Measurements from ENCODE around the gene PSME2.

PSME2 gene

DNA sequence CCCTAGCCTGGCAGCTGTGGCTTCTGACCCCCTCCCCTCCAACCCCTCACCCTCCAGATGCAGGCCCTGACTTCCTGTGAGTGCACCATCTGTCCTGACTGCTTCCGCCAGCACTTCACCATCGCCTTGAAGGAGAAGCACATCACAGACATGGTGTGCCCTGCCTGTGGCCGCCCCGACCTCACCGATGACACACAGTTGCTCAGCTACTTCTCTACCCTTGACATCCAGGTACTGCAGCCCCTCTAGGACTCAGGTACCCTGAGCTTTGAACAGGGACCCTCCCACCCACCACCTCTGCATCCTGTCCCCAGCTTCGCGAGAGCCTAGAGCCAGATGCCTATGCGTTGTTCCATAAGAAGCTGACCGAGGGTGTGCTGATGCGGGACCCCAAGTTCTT lies 8.7 kb upstream of the PSME2 start:
- in situ Hi-C loops (cut with MboI; ENCODE audit: low pct_unique_long_range_greater_than_20kb, low sequenced_read_pairs, unreplicated experiment): no loop called here
- TF ChIP-seq, protein P1, sequence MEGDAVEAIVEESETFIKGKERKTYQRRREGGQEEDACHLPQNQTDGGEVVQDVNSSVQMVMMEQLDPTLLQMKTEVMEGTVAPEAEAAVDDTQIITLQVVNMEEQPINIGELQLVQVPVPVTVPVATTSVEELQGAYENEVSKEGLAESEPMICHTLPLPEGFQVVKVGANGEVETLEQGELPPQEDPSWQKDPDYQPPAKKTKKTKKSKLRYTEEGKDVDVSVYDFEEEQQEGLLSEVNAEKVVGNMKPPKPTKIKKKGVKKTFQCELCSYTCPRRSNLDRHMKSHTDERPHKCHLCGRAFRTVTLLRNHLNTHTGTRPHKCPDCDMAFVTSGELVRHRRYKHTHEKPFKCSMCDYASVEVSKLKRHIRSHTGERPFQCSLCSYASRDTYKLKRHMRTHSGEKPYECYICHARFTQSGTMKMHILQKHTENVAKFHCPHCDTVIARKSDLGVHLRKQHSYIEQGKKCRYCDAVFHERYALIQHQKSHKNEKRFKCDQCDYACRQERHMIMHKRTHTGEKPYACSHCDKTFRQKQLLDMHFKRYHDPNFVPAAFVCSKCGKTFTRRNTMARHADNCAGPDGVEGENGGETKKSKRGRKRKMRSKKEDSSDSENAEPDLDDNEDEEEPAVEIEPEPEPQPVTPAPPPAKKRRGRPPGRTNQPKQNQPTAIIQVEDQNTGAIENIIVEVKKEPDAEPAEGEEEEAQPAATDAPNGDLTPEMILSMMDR (IDR thresholded peaks at IDR 0.05; ENCODE audit: extremely low read depth, insufficient read depth, missing control alignments): no peak
- no peak for DNase-seq (ENCODE audit: low spot score)

DNA sequence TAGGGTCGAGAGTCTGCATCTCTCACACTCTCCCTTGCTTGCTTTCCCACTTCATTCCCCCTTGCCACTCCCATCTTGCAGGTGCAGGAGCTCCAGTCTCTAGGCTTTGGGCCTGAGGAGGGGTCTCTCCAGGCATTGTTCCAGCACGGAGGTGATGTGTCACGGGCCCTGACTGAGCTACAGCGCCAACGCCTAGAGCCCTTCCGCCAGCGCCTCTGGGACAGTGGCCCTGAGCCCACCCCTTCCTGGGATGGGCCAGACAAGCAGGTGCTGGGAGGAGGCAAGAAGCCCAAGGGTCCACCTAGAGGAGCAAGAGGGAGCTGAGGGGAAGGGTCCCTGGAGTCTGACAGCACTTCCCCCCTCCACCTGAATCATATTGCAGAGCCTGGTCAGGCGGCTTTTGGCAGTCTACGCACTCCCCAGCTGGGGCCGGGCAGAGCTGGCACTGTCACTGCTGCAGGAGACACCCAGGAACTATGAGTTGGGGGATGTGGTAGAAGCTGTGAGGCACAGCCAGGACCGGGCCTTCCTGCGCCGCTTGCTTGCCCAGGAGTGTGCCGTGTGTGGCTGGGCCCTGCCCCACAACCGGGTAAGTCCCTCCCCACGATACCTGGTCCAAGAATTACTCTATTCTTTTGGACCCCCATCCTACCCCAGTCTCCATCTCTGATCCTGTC lies 5.1 kb upstream of the PSME2 start:
- no peak for DNase-seq (ENCODE audit: low spot score)
- in situ Hi-C loops (cut with MboI; ENCODE audit: low pct_unique_long_range_greater_than_20kb, low sequenced_read_pairs, unreplicated experiment): no loop called here

DNA sequence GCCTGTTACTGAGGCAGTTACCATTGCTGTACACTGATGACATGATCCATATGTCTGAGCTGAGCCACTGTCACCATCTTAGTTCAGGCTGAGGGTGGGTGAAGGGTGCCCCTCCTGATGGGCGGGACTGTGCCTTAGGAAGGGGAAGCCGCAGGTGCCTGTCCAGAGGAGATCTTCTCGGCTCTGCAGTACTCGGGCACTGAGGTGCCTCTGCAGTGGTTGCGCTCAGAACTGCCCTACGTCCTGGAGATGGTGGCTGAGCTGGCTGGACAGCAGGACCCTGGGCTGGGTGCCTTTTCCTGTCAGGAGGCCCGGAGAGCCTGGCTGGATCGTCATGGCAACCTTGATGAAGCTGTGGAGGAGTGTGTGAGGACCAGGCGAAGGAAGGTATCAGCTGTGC lies 4.6 kb upstream of the PSME2 start:
- in situ Hi-C loops (cut with MboI; ENCODE audit: low pct_unique_long_range_greater_than_20kb, low sequenced_read_pairs, unreplicated experiment): no loop called here
- TF ChIP-seq, protein P1 (IDR thresholded peaks at IDR 0.05; ENCODE audit: extremely low read depth, insufficient read depth, missing control alignments): no peak
- no peak for DNase-seq (ENCODE audit: low spot score)

More for the DNA sequence above, 5.1 kb upstream of the PSME2 start:
- TF ChIP-seq, protein P1 (IDR thresholded peaks at IDR 0.05; ENCODE audit: extremely low read depth, insufficient read depth, missing control alignments): no peak

DNA sequence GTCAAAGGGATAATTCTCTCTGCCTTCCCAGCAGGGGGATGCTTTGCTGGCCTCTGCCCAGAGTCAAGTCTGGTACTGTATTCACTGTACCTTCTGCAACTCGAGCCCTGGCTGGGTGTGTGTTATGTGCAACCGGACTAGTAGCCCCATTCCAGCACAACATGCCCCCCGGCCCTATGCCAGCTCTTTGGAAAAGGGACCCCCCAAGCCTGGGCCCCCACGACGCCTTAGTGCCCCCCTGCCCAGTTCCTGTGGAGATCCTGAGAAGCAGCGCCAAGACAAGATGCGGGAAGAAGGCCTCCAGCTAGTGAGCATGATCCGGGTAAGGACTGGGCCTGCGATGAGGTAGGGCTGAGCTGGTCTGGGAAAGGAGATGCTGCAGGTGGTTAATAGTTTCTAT lies 4.2 kb upstream of the PSME2 start:
- TF ChIP-seq, protein P1 (IDR thresholded peaks at IDR 0.05; ENCODE audit: extremely low read depth, insufficient read depth, missing control alignments): no peak
- in situ Hi-C loops (cut with MboI; ENCODE audit: low pct_unique_long_range_greater_than_20kb, low sequenced_read_pairs, unreplicated experiment): no loop called here
- no peak for DNase-seq (ENCODE audit: low spot score)

DNA sequence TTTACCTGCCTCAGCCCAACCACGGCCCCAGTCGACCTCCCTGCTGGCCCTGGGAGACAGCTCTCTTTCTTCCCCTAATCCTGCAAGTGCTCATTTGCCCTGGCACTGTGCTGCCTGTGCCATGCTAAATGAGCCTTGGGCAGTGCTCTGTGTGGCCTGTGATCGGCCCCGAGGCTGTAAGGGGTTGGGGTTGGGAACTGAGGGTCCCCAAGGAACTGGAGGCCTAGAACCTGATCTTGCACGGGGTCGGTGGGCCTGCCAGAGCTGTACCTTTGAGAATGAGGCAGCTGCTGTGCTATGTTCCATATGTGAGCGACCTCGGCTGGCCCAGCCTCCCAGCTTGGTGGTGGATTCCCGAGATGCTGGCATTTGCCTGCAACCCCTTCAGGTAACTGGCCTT lies 3.7 kb upstream of the PSME2 start:
- in situ Hi-C loops (cut with MboI; ENCODE audit: low pct_unique_long_range_greater_than_20kb, low sequenced_read_pairs, unreplicated experiment): no loop called here
- DNase-seq (ENCODE audit: low spot score): no peak
- TF ChIP-seq, protein P1 (IDR thresholded peaks at IDR 0.05; ENCODE audit: extremely low read depth, insufficient read depth, missing control alignments): no peak

DNA sequence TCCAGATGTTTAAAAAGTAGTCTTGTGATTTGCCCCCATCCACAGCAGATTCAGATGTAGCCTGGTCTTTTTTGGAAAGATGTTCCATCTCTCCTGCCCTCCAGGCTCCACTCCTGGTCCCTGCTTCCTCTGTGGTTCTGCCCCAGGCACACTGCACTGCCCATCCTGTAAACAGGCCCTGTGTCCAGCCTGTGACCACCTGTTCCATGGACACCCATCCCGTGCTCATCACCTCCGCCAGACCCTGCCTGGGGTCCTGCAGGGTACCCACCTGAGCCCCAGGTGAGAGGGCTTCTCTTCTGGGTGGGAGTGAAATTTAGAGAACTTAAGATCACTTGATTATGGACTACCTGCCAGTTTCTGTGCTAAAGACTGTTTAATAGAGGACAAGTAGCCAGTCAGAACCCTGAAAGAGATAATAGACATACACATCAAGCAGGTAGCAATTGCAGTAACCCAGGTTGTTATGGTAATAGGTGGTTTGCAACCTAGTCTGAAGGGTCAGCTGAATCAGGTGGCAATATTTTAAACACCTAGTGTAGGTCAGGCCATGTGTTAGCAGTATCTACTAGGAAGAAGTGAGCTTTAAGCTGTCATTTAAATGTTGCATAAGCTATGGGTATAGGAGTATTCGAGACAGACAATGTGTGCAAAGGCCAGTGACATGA lies 3.0 kb upstream of the PSME2 start:
- TF ChIP-seq, protein P1 (IDR thresholded peaks at IDR 0.05; ENCODE audit: extremely low read depth, insufficient read depth, missing control alignments): no peak
- in situ Hi-C loops (cut with MboI; ENCODE audit: low pct_unique_long_range_greater_than_20kb, low sequenced_read_pairs, unreplicated experiment): no loop called here
- no peak for DNase-seq (ENCODE audit: low spot score)

Measured in GM13977 (cell line).